GM18505 (cell line): Measurements from ENCODE around the gene RBX1.

Experiments used
- ATAC-seq: cut with Tn5 transposase; IDR thresholded peaks from one replicate; pipeline ENCODE4 v1.9.1; 2021; ENCODE audit not compliant: unreplicated experiment
- POLR2A ChIP-seq: IDR thresholded peaks from 4 replicates; pipeline ENCODE4 v1.6.1; 2011; ENCODE audit warnings: borderline replicate concordance; ENCODE audit not compliant: insufficient read depth, insufficient read length; ENCODE audit errors: extremely low read depth

The RBX1 gene

DNA sequence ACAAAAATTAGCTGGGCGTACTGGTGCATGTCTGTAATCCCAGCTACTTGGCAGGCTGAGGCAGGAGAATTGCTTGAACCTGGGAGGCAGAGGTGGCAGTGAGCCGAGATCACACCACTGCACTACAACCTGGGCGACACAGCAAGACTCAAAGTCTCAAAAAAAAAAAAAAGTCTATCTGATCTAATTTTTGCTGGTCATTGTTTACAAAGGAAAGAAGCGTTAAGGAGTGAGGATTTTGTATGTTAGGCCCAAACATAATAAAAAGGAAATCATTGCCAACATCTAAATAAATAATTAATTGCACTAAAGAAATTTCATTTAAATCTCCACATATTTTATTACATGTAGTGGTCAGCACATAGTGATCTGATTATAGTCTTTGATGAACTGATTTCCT lies 2.9 kb downstream of the RBX1 start:
- ATAC-seq = no peak
- TF ChIP-seq POLR2A = no peak

DNA sequence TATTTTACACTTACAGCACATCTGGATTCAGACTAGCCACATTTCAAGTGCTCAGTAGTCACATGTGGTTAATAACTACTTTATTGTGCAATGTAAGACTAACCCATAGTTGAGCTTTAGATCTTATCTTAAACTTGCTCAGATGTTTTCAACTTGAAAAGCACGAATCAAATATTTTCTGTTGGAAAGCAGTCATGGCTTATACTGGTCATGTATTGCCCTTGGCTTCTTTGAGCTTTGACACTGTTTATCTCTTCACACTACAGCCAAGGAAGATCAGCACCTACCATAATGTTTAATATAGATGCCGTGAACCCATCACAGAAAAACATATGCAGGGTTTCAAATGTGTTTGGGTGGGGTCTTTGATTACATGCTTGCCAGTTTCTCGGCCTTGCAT lies 4.4 kb downstream of the RBX1 start:
- no peak for ATAC-seq
- TF ChIP-seq POLR2A = no peak

GRCh38 chr22:40957601-40958000 lies 6.4 kb downstream of the RBX1 start:
- TF ChIP-seq POLR2A = no peak
- no peak for ATAC-seq

DNA sequence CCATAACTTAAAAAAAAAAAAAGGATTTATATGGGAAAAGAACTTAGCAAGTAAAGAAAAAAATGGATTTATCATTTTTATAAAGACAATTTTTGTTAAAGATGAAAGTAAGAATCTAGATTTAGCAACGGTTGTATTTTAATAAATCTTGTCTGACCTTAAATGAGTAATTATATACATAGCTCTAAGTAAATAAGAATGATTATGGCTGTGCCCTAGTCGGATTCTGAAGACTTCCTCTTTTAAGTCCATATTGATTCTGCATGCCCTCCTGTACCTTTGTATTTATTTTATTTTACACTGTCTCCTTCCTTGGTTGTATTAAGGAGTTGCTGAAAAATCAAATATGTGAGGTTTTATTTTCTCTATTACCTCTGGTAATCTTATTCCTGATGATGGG lies 7.1 kb downstream of the RBX1 start:
- ATAC-seq = no peak
- TF ChIP-seq POLR2A = no peak

DNA sequence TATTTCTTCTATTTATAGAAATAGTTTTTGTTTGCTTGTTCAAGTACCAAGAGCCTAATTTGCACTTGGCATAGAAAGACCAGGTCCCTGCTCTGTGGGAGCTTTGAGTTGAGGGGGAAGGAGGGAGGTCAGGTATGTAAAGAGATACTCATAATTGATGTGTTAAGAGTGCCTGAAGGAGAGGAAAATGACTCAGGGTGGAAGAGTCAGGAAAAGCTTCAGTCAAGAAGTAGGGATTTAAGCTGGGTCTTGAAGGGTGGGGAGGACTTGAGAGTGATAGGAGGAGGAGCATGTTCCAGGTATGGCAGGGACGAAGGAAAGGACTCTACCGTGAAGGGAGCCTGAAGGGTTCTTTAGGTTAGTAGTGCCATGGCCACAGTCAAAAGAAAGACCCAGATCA lies 9.0 kb downstream of the RBX1 start:
- no peak for TF ChIP-seq POLR2A
- ATAC-seq = no peak

- TF ChIP-seq POLR2A = no peak
- ATAC-seq = no peak
Observed at GRCh38 chr22:40965936-40966725, 15.0 kb downstream of the RBX1 start.

DNA sequence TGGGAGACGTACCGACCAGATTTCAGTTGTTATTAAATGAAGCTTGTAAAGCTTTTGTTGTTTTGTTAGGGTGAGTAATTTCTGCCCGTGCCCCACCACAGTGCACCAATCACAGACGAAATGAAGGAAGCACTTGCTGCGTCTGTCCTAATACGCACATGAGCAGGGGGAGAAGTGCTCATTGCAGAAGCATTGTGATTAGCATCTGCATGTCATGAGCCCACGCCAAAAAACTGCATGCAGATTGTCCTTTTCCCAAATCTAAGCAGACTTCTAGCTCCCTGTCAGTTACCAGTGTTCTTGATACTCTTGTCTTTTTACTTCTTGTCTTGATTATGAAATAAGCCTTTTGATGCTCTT lies 15.5 kb downstream of the RBX1 start:
- TF ChIP-seq POLR2A = no peak
- no peak for ATAC-seq

DNA sequence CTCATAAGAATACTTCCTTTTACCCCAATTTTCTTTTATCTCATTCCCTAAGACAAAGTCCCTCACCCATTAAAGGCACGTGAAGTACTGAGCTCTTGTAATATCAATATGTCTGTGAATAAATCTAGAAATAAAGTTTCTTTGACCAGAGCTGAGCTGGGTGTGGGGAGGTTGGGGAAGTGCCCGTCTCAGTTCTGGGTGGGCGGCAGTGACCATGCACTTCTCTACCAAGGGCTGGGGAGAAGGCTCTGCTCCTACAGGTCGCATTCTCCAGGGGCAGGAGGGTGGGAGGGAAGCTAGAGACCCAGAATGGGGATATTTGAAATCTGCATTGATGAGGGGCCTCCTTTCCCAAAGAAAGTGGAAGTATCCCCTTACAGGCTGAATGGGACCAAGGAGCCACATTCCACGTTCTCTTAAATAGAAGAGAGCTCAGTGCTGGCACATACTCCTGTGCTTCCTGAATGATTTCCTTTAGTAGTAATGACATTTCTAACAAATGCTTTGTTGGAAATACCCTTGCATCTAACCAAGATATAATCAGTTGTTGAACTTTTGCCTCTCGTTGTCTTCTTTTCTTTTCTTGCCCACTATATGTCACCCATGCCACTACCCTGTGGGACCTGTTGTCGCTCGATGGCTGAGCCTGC lies 16.1 kb downstream of the RBX1 start:
- ATAC-seq = no peak
- no peak for TF ChIP-seq POLR2A

GRCh38 chr22:40972587-40972986 lies 21.4 kb downstream of the RBX1 start:
- TF ChIP-seq POLR2A = no peak
- no peak for ATAC-seq

- ATAC-seq = no peak
- TF ChIP-seq POLR2A = no peak
Observed at GRCh38 chr22:40973144-40973543, 22.0 kb downstream of the RBX1 start.

GRCh38 chr22:40975366-40975765 lies 24.2 kb downstream of the RBX1 start:
- no peak for TF ChIP-seq POLR2A
- ATAC-seq = no peak

DNA sequence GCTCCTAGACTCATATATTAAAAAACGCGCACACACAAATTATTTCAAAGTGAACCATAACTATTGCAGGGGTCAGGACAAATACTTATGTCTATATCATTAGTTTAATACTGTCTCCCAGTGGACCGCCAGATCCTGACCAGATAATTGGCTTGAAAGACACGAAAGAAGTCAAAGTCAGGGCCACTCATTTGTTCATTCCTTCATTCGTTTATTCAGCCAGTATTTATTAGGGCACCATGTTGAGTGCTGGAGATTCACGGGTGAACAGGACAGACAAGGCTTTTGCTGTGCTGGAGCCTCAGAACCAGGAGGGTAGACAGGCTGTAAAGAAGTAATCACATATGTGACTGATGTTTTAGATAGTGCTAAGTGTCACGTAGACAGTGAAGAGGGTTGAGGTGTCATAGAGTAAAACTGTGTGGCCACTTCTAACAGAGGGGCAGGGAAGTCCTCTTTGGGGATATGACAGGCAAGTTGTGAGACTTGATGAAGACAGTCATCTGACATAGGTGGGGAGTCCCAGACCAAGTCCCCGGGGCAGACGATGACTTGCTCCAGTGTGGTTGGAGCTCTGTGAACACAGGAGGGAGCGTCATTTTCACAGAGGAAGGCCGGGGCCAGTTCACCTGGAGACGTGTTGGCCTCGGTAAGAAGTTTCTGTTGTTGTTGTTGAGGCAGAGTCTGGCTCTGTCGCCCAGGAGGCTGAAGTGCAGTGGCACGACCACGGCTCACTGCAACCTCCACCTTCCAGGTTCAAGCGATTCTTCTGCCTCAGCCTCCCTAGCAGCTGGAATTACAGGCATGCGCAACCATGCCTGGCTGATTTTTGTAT lies 25.9 kb downstream of the RBX1 start:
- ATAC-seq = no peak
- TF ChIP-seq POLR2A = no peak

DNA sequence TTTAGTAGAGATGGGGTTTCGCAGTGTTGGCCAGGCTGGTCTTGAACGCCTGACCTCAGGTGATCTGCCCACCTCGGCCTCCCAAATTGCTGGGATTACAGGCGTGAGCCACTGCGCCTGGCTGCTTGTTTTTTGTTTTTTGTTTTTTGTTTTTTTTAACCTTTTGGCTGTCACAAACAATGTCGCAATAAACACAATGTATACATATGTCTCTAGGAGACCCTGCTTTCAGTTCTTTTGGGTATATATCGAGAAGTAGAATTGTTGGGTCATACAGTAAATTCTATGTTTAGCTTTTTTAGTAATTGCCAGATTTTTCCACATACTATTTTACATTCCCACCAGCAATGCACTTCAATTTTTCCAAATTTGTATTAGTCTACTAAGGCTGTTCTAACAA lies 28.0 kb downstream of the RBX1 start:
- no peak for ATAC-seq
- no peak for TF ChIP-seq POLR2A

- no peak for TF ChIP-seq POLR2A
- no peak for ATAC-seq
Observed at GRCh38 chr22:40979871-40980270, 28.7 kb downstream of the RBX1 start.
